Transverse colon (tissue), 4 donors: ENCODE data around the gene MS4A4E. TPM values are rescaled to one million over a fixed set of nuclear protein-coding genes. Genes with fewer than 3 reads are reported as not detected.
"Not testable (repeated sequence)": the region's sequence is repeated elsewhere in the genome, so short reads cannot be mapped to it uniquely, and the experiment has no call there.

Experiments
- DNase-seq: peaks from one replicate; pipeline ENCODE4 v3.0.0-alpha.2; 2019
- H3K27ac ChIP-seq, 4 donors: fragments of 200-600 bp; sonication (generic); 2 replicates each; pipeline ENCODE4 v1.5.1; 2016 to 2018; ENCODE audit warnings: inconsistent platforms in 4 of 4
- H3K27me3 ChIP-seq: fragments of 200-600 bp; sonication (generic); 2 replicates; pipeline ENCODE4 v1.5.1; 2017; ENCODE audit warnings: inconsistent platforms
- H3K36me3 ChIP-seq, 4 donors: fragments of 200-600 bp; sonication (generic); 2 replicates each; pipeline ENCODE4 v1.5.1; 2017 to 2019; ENCODE audit warnings: inconsistent platforms in 4 of 4
- H3K4me1 ChIP-seq, 4 donors: fragments of 200-600 bp; sonication (generic); 2 replicates each; pipeline ENCODE4 v1.5.1; 2017 to 2020; ENCODE audit warnings: inconsistent platforms in 4 of 4
- H3K4me3 ChIP-seq, 4 donors: fragments of 200-600 bp; sonication (generic); 1 replicate in 1 of 4; 2 replicates in 3 of 4; pipeline versions ENCODE4 v1.5.1 to v1.6.1; 2017 to 2019; ENCODE audit warnings: inconsistent platforms in 4 of 4
- H3K9me3 ChIP-seq, 2 donors: fragments of 200-600 bp; sonication (generic); 2 replicates each; pipeline ENCODE4 v1.5.1; 2017 to 2019; ENCODE audit warnings: inconsistent platforms in 2 of 2
- CTCF ChIP-seq, 5 experiments: fragments of 200-600 bp in 3 of 5; fragments of 450-650 bp in 2 of 5; sonication (generic) in 3 of 5; IDR thresholded peaks; 1 replicate in 2 of 5; 2 replicates in 3 of 5; pipeline ENCODE4 v1.5.1; 2016 to 2017; ENCODE audit warnings: antibody characterized with exemption in 5 of 5, inconsistent platforms in 3 of 5, mild to moderate bottlenecking in 2 of 5, moderate library complexity in 1 of 5
- EP300 ChIP-seq: sonication (generic); formaldehyde crosslinking; IDR thresholded peaks from one replicate; pipeline ENCODE4 v1.6.1; 2017; ENCODE audit warnings: antibody characterized with exemption, low read depth
- POLR2A ChIP-seq: fragments of 450-650 bp; IDR thresholded peaks from one replicate; pipeline ENCODE4 v1.6.1; 2016; ENCODE audit warnings: antibody characterized with exemption, mild to moderate bottlenecking, moderate library complexity
- POLR2AphosphoS5 ChIP-seq, 3 donors: sonication (generic); formaldehyde crosslinking; IDR thresholded peaks; one replicate each; pipeline ENCODE4 v1.6.1; 2016; ENCODE audit warnings: antibody characterized with exemption in 3 of 3
- WGBS, 2 donors: methylation state at CpG; one replicate each; pipeline ENCODE4 v1.1.5; 2018; ENCODE audit warnings: low coverage in 1 of 2; 5-methylcytosine and 5-hydroxymethylcytosine counted together
- in situ Hi-C, 4 donors: fragments of 200-750 bp; cut with MboI; loops; one replicate each; pipeline versions ENCODE4 v1.15.0 to v1.15.1; 2017; ENCODE audit warnings: low sequenced_read_pairs in 3 of 4, low pct_ligation_motif_present in 1 of 4, low pct_unique_long_range_greater_than_20kb in 1 of 4
- intact Hi-C: fragments of 100-400 bp; cut with DNase I; formaldehyde crosslinking; loops from one replicate; pipeline ENCODE4 v1.15.1; 2023; ENCODE audit warnings: low total_unique reads
- total RNA-seq, 4 donors: library from RNA; depleted of rRNA; stranded (reverse); fragments of >200 nt; gene quantifications; one replicate each; pipeline ENCODE4 v1.1.0, GENCODE V29; 2016

MS4A4E gene
- total RNA-seq, 4 donors from 2014 or later: 0.96 to 50.1 (median 8.0) TPM

- in situ Hi-C loops (no loop called here), intact Hi-C loops (no loop called here)
- TF ChIP-seq CTCF (IDR thresholded peaks at IDR 0.05) (no peak), EP300 (no peak), POLR2A (no peak), POLR2AphosphoS5 (IDR thresholded peaks at IDR 0.05) (no peak)
- 71 to 100% methylated on average over 1 of the region's 1 CpG for WGBS, 2 donors
- no peak for DNase-seq
- Histone ChIP-seq H3K27ac (no peak overlapping the region), H3K36me3 (no peaks in the 10 kb centered on the region), H3K9me3 (no peaks in the 10 kb centered on the region), H3K4me1 (no peaks in the 10 kb centered on the region), H3K27me3 (no peaks in the 10 kb centered on the region), H3K4me3 (no peak overlapping the region)
These were observed 36.3 kb downstream of the MS4A4E start for GRCh38 chr11:60206616-60207015.

DNA sequence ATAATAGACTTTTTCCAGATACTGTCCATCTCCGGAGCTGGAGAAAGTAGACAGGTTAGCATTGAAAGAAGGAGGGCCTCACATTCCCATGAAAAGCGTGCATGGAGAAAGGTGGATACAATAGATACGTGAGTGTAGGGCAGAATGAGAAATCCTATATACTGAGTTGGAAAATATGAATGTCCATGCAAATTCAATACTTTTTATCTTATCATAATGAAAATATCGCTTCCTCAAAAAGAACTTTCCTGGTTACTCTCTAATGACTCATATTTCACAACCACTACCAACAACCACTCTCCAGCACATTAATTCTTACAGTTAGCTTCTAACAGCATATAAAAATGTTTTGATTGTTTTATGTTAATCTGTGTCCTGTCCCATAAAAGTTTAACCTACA lies 38.0 kb downstream of the MS4A4E start:
- Histone ChIP-seq H3K27me3 (no peaks in the 10 kb centered on the region), H3K27ac (no peak overlapping the region), H3K4me1 (no peaks in the 10 kb centered on the region), H3K36me3 (no peaks in the 10 kb centered on the region), H3K4me3 (no peak overlapping the region), H3K9me3 (no peaks in the 10 kb centered on the region)
- DNase-seq: no peak
- WGBS, 2 donors: 70 to 74% methylated on average over 4 of the region's 4 CpGs
- TF ChIP-seq POLR2A: no peak
- TF ChIP-seq CTCF (IDR thresholded peaks at IDR 0.05): no peak
- no peak for TF ChIP-seq EP300
- no peak for TF ChIP-seq POLR2AphosphoS5 (IDR thresholded peaks at IDR 0.05)
- in situ Hi-C loops: no loop called here
- intact Hi-C loops: no loop called here

DNA sequence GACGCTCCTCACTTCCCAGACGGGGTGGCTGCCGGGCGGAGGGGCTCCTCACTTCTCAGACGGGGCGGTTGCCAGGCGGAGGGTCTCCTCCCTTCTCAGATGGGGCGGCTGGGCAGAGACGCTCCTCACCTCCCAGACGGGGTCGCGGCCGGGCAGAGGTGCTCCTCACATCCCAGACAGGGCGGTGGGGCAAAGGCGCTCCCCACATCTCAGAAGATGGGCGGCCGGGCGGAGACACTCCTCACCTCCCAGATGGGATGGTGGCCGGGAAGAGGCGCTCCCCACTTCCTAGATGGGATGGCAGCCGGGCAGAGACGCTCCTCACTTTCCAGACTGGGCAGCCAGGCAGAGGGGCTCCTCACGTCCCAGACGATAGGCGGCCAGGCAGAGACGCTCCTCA lies 41.6 kb downstream of the MS4A4E start:
- H3K36me3 ChIP-seq, DNase-seq, H3K4me1 ChIP-seq, in situ Hi-C loops, H3K4me3 ChIP-seq, H3K27me3 ChIP-seq, H3K9me3 ChIP-seq, intact Hi-C loops, H3K27ac ChIP-seq: not testable (repeated sequence)
- WGBS, 2 donors: 92% methylated on average over 10 of the region's 26 CpGs; no CpG with 5 or more reads in 1 of the 2 donors

- Histone ChIP-seq H3K36me3 (no peaks in the 10 kb centered on the region), H3K27ac (no peak overlapping the region), H3K9me3 (no peaks in the 10 kb centered on the region), H3K4me1 (no peaks in the 10 kb centered on the region), H3K4me3 (no peak overlapping the region), H3K27me3 (no peaks in the 10 kb centered on the region)
- TF ChIP-seq EP300 (no peak), POLR2AphosphoS5 (IDR thresholded peaks at IDR 0.05) (no peak), CTCF (IDR thresholded peaks at IDR 0.05) (no peak), POLR2A (no peak)
- 97 to 100% methylated on average over 1 of the region's 1 CpG for WGBS, 2 donors
- DNase-seq: no peak
- in situ Hi-C loops (no loop called here), intact Hi-C loops (no loop called here)
These were observed 45.5 kb downstream of the MS4A4E start for GRCh38 chr11:60197442-60197841.

GRCh38 chr11:60195923-60196368 lies 47.0 kb downstream of the MS4A4E start:
- no peak overlapping the region for H3K4me3 ChIP-seq
- H3K27ac ChIP-seq: peak overlapping the region; percentile 5 to 59 (median 23)
- intact Hi-C loops: no loop called here
- no peaks in the 10 kb centered on the region for H3K9me3 ChIP-seq
- H3K27me3 ChIP-seq: no peaks in the 10 kb centered on the region
- no peaks in the 10 kb centered on the region for H3K4me1 ChIP-seq
- no peaks in the 10 kb centered on the region for H3K36me3 ChIP-seq
- TF ChIP-seq POLR2A: no peak
- no peak for TF ChIP-seq POLR2AphosphoS5 (IDR thresholded peaks at IDR 0.05)
- no peak for TF ChIP-seq CTCF (IDR thresholded peaks at IDR 0.05)
- TF ChIP-seq EP300: no peak
- WGBS, 2 donors: 66 to 73% methylated on average over 4 of the region's 4 CpGs
- DNase-seq: no peak
- in situ Hi-C loops: no loop called here
